Right ventricle myocardium superior (tissue), 1 donor: ENCODE measurements around the gene ADGRB3. TPM values are rescaled to one million over a fixed set of nuclear protein-coding genes. Genes with fewer than 3 reads are reported as not detected.
"Not testable (repeated sequence)": the region's sequence is repeated elsewhere in the genome, so short reads cannot be mapped to it uniquely, and the experiment has no call there.

ENCODE experiments used
- ATAC-seq: fragments of 200-7000 bp; cut with Tn5 transposase; one replicate; pipeline ENCODE4 v1.9.1; 2020; ENCODE audit warnings: mild to moderate bottlenecking; ENCODE audit not compliant: poor library complexity
- DNase-seq: peaks from one replicate; pipeline ENCODE4 v3.0.0-alpha.2; 2020
- intact Hi-C: fragments of 100-400 bp; cut with DNase I; formaldehyde crosslinking; loops from one replicate; pipeline ENCODE4 v1.11.2; 2022
- total RNA-seq: library from RNA; stranded (reverse); fragmentation: NEBNext Ultra II Directional; extraction: Animal tissue kit (Norgen Biotek cat#: 25700); gene quantifications from one replicate; pipeline ENCODE4 v1.2.1, GENCODE V29; 2021
- donor health status: DM: no; HTN: yes; CAD: no; lungs with severe emphysema.

Gene ADGRB3
- total RNA-seq, 1 donor from 2014 or later: 2.0 TPM

GRCh38 chr6:68641172-68641571, 6.1 kb downstream of the ADGRB3 start:
- intact Hi-C loops: no loop called here
- ATAC-seq (no peak), DNase-seq (no peak)

GRCh38 chr6:68642081-68642480, 7.0 kb downstream of the ADGRB3 start:
- ATAC-seq: no peak
- intact Hi-C loops: no loop called here
- no peak for DNase-seq

- ATAC-seq: no peak
- no peak for DNase-seq
- intact Hi-C loops: no loop called here
These were observed 7.9 kb downstream of the ADGRB3 start for GRCh38 chr6:68642977-68643376.

DNA sequence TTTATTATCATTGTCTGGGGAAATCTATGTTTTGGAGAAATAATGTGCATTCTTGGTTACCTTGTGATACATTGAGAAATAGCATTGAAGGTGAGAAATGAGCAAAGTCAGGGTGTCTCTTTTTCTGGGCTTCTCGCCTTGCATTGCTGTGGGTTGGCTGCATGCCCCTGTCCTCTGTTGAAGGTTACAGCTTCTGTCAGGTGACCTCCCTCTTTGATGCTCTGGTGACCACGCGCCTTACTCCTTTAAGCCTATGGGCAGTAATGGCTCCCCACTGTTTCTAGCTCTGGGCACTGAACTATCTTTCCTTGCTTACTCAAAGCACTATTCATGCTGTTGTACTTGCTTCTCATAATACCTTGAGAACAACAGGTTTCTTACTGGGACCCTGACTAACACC, 14.6 kb downstream of the ADGRB3 start:
- DNase-seq: no peak
- intact Hi-C loops: no loop called here
- no peak for ATAC-seq

- DNase-seq (no peak), ATAC-seq (no peak)
These were observed 15.1 kb downstream of the ADGRB3 start for GRCh38 chr6:68650142-68650541.

GRCh38 chr6:68651011-68651985, 16.2 kb downstream of the ADGRB3 start:
- intact Hi-C loops: no loop called here
- no peak for ATAC-seq
- no peak for DNase-seq

More at GRCh38 chr6:68650142-68650541, 15.1 kb downstream of the ADGRB3 start:
- intact Hi-C loops: no loop called here

- ATAC-seq (no peak), DNase-seq (no peak)
- intact Hi-C loops: no loop called here
These were observed 17.0 kb downstream of the ADGRB3 start for GRCh38 chr6:68652117-68652536.

- no peak for ATAC-seq
- DNase-seq: no peak
- intact Hi-C loops: no loop called here
These were observed 18.1 kb downstream of the ADGRB3 start for GRCh38 chr6:68653074-68653705.

- ATAC-seq (no peak), DNase-seq (no peak)
- intact Hi-C loops: no loop called here
These were observed 18.6 kb downstream of the ADGRB3 start for GRCh38 chr6:68653706-68654089.

DNA sequence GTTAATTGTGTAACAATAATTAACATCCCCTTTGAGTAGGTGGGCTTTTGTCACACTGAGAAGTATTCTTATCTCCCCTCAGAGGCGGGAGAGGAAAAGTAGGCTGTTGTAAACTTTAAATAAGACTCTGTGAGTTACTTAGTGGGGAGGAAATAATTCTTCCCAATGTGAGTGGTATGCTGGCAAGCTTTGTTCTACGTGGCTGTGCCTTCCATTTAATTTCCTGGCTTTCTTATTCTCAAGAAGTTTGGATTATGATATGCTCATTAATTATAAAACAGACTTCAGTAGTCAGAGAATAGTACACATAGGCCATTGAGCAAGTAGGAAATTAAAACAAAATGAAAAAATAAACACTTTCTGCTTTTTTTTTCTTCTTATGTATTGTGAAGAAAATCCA, 19.1 kb downstream of the ADGRB3 start:
- intact Hi-C loops: no loop called here
- ATAC-seq: no peak
- DNase-seq: no peak

DNA sequence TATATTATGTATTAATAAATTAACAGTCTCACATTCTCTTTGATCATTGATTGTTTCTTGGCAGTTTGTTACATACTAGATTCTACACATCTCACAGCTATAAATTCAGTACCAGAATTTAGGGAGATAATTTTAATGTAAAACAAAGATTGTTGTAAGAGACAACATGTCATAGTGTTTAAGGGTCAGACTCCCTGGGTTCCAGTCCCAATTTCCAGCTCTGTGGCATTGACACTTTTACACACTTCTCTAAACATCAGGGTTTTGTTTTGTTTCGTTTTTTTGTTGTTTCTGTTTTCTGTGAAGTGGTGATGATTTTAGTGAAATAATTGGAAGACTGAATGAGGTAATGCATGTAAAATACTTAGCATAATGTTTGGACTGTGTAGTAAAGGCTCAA, 19.9 kb downstream of the ADGRB3 start:
- DNase-seq (no peak), ATAC-seq (no peak)
- intact Hi-C loops: no loop called here

DNA sequence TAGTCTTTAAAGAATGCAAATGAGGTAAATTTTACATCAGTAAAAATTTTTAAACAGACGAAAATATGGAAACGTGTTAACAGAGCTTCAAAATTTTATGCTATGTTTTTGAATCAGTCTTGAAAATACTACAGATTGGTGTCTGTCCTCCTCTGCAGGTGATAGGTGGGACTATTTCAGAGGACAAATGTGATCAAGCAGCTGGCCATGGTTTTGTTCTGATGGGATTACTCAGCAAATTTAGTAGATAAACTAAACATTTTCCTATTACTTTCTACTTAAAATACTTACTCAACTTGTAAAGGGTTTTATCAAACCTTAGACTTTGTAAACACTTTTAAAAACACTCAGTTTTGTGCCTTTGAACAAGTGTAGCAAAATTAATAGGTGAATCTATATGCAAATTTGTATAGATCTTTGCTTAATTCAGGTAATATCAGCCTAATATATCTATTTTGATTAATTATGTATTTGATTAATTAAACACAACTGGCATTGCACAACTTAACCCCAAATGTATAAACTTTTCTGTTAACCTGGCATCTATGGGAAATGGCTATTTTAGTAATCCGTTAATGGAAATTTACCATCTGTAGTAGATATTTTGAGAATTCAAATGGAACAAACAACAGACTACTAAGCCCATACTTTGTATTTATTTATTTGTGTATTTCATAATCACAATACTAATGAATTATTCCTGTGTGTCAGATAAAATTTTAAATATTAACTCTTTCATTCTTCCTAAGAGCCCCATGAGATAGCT, 22.5 kb downstream of the ADGRB3 start:
- ATAC-seq (no peak), DNase-seq (no peak)
- intact Hi-C loops: no loop called here

DNA sequence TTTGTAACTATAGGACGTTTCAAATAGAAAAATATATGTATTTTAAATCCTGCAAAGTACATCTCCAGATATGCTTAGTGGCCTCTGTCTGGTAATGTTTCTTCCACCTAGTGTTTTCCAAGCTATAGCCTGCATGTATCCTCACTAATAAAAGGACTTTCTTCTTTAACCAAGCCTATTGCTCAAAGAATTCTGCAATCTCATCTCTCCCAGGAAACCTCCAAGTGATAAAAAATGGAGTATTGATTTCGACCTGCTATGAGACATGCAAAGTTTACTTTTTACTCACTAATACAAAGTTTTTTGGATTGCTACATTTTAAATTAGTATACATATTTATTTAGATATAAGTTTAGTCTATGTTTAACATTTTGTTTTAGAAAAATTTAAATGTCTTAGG, 23.3 kb downstream of the ADGRB3 start:
- ATAC-seq: no peak
- DNase-seq: no peak
- intact Hi-C loops: no loop called here

- no peak for ATAC-seq
- intact Hi-C loops: no loop called here
- no peak for DNase-seq
These were observed 38.2 kb downstream of the ADGRB3 start for GRCh38 chr6:68673255-68673654.

DNA sequence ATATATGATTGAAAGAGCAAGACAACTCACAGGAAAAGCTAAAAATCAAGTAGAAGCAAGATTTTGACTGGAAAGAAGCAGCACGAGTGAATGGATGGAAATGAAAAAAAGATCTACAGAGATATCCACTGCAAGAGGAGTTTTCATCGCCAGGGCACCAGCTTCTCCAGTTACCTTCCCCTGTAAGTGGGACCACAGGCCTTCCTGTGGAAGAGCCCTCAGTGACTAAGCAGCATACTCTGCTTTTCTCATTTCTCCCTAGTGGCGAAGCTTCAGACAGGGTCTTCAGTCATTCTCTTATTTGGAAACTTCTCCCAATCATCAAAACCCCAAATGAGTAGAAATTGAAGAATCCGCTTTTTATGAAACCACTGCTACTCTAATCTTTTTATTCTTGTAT, 40.5 kb downstream of the ADGRB3 start:
- ATAC-seq: no peak
- DNase-seq: no peak
- intact Hi-C loops: no loop called here

DNA sequence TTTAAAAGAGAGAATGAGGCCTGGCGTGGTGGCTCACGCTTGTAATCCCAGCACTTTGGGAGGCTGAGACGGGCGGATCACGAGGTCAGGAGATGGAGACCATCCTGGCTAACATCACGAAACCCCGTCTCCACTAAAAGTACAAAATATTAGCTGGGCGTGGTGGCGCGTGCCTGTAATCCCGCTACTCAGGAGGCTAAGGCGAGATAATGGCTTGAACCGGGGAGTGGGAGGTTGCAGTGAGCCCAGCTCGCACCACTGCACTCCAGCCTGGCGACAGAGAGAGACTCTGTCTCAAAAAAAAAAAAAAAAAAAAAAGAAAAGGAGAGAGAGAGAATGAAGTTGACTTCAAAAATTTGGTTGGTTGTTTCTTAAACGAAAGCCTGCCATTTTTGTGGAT, 41.0 kb downstream of the ADGRB3 start:
- not testable (repeated sequence) for DNase-seq, ATAC-seq

DNA sequence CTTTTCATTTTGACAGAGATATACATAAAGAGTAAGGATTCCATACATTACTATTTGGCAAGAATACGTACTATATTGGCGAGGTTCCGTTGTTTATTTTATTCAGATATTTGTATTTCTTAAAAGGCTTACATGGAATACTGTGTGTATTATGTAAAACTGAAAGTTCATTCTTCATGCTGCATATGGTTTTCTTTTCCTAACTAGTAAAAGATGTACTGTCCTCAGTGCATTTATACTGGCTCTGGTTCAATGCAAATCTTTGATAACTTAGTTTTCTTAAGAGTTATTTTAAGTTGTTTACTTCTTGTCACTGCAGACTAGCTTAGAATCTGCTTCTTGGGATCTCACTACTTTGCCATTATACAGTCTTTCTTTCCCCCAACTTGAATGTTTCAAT, 42.0 kb downstream of the ADGRB3 start:
- no peak for ATAC-seq
- intact Hi-C loops: no loop called here
- DNase-seq: no peak

More for the DNA sequence above, 41.0 kb downstream of the ADGRB3 start:
- intact Hi-C loops: not testable (repeated sequence)

GRCh38 chr6:68679399-68679798, 44.3 kb downstream of the ADGRB3 start:
- intact Hi-C loops: no loop called here
- DNase-seq: no peak
- ATAC-seq: no peak

DNA sequence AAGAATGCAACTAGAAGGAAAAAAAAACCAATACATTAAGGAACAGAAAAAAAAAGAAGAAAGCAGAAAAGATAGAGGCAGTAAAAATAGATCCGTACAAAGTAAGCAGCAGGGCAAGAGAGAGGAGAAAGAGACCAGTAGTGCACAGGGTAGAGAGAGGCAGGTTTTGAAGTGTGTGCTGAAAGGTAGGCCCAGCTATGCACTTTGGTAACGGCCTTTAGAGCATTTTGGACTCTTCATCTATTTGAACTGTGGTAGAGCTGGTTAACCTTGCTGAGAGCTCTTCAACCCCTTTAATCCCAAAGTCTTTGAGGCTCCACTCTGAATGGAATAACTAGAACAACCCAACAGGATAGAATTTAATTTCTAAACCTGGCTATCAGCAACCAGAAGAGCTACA, 45.2 kb downstream of the ADGRB3 start:
- DNase-seq (no peak), ATAC-seq (no peak)
- intact Hi-C loops: no loop called here
